ENCODE measurements around the gene NMB. TPM values are rescaled to one million over a fixed set of nuclear protein-coding genes. Genes with fewer than 3 reads are reported as not detected.

The NMB gene
- total RNA-seq, 3 donors from 2014 or later: 13.8 to 26.9 (median 15.7) TPM

DNA sequence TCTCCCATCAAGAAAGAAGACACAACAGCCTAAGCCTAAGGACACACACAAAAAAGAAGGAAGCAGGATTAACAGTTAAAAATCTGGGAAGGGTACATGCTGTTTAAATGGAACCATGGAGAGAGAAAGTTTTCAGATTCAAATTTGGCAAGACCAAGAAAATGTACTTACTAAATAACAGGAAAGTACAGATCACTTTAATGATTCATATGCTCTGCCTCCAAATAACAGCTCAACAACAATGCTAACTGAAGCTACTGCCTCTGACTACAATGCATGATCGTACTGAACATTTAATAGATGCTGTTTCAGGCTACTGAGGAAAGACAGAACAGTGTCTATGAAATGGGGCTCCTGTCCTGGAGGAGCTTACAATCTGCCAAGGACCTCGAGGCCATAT, 8.4 kb upstream of the NMB start:
- H3K9me3 ChIP-seq: no peaks in the 10 kb centered on the region
- no peak for DNase-seq (ENCODE audit: low spot score in 2 of 2)
- H3K4me1 ChIP-seq: peaks cover 0 to 4% of the 10 kb centered on the region in 2 donors
- H3K36me3 ChIP-seq: no peaks in the 10 kb centered on the region
- no peaks in the 10 kb centered on the region for H3K27me3 ChIP-seq
- intact Hi-C loops (cut with DNase I; ENCODE audit: low total_unique reads): no loop called here
- TF ChIP-seq POLR2AphosphoS5 (IDR thresholded peaks at IDR 0.05) (no peak), POLR2A (IDR thresholded peaks at IDR 0.05) (no peak)
- TF ChIP-seq, protein P1, sequence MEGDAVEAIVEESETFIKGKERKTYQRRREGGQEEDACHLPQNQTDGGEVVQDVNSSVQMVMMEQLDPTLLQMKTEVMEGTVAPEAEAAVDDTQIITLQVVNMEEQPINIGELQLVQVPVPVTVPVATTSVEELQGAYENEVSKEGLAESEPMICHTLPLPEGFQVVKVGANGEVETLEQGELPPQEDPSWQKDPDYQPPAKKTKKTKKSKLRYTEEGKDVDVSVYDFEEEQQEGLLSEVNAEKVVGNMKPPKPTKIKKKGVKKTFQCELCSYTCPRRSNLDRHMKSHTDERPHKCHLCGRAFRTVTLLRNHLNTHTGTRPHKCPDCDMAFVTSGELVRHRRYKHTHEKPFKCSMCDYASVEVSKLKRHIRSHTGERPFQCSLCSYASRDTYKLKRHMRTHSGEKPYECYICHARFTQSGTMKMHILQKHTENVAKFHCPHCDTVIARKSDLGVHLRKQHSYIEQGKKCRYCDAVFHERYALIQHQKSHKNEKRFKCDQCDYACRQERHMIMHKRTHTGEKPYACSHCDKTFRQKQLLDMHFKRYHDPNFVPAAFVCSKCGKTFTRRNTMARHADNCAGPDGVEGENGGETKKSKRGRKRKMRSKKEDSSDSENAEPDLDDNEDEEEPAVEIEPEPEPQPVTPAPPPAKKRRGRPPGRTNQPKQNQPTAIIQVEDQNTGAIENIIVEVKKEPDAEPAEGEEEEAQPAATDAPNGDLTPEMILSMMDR (IDR thresholded peaks at IDR 0.05): no peak
- no peak overlapping the region for H3K27ac ChIP-seq
- no peak overlapping the region for H3K4me3 ChIP-seq

DNA sequence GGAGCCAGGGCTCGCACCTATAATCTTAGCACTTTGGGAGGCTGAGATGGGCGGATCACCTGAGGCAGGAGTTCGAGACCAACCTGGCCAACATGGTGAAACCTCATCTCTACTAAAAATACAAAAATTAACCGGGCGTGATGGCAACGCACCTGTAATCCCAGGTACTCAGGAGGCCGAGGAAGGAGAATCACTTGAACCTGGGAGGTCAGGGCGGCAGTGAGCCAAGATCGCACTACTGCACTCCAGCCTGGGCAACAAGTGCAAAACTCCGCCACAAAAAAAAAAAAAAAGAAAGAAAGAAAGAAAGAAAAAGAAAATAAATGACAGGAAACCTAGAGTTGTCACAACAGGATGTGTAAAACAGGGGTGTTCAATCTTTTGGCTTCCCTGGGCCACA, 3.0 kb upstream of the NMB start:
- H3K27ac ChIP-seq: no peak overlapping the region
- no peaks in the 10 kb centered on the region for H3K9me3 ChIP-seq
- intact Hi-C loops (cut with DNase I; ENCODE audit: low total_unique reads): no loop called here
- TF ChIP-seq POLR2AphosphoS5 (IDR thresholded peaks at IDR 0.05): no peak
- TF ChIP-seq, protein P1 (IDR thresholded peaks at IDR 0.05): no peak
- TF ChIP-seq POLR2A (IDR thresholded peaks at IDR 0.05): no peak
- H3K4me3 ChIP-seq: no peak overlapping the region
- no peak for DNase-seq (ENCODE audit: low spot score in 2 of 2)
- no peaks in the 10 kb centered on the region for H3K27me3 ChIP-seq
- H3K36me3 ChIP-seq: no peaks in the 10 kb centered on the region
- no peaks in the 10 kb centered on the region for H3K4me1 ChIP-seq

DNA sequence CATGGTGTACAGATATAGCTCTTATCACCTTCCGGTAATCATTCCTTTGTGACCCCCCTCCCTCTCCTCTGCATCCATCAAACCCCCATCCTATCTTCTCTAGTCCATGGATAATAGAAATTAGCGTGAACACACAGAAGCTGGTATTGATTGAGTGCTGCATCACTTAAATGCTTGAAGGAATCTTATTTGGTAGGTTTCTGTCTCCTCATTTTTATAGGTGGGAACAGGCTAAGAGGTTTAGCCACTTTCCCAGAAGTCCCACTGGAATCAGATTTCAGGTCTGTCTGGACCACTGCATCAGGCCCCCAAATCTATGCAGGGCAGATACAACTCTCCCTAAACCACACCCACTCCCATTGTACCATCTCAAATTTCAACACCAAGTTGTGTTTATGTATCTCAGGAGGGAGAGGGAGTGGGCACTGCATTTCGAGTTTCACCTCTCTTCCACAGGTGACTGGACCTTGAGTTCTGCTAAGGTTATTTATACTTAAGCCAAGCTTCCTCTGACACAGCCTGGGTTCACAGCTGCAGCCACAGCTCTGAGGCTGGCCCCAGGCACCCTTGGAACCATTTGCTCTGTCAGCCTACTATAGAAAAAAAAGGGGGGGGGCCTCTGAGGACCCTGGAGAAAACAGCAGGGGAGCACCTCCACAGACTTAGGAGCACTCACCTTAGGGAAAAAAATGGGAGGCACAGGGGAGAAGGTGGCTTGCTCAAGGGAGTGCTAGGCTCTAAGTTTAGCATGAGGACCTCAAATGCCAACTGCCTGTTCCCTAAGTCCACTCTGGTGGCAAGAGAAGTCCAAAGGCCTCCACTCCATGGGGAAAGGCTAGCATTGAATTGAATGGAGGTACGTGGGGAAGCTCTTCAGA, 2.1 kb upstream of the NMB start:
- intact Hi-C loops (cut with DNase I; ENCODE audit: low total_unique reads): no loop called here
- H3K27ac ChIP-seq: no peak overlapping the region
- no peaks in the 10 kb centered on the region for H3K27me3 ChIP-seq
- peaks cover 0 to 2% of the 10 kb centered on the region in 2 donors for H3K4me1 ChIP-seq
- H3K36me3 ChIP-seq: no peaks in the 10 kb centered on the region
- TF ChIP-seq POLR2A (IDR thresholded peaks at IDR 0.05) (no peak), POLR2AphosphoS5 (IDR thresholded peaks at IDR 0.05) (no peak)
- TF ChIP-seq, protein P1 (IDR thresholded peaks at IDR 0.05): no peak
- DNase-seq (ENCODE audit: low spot score in 2 of 2): no peak
- no peaks in the 10 kb centered on the region for H3K9me3 ChIP-seq
- no peak overlapping the region for H3K4me3 ChIP-seq

DNA sequence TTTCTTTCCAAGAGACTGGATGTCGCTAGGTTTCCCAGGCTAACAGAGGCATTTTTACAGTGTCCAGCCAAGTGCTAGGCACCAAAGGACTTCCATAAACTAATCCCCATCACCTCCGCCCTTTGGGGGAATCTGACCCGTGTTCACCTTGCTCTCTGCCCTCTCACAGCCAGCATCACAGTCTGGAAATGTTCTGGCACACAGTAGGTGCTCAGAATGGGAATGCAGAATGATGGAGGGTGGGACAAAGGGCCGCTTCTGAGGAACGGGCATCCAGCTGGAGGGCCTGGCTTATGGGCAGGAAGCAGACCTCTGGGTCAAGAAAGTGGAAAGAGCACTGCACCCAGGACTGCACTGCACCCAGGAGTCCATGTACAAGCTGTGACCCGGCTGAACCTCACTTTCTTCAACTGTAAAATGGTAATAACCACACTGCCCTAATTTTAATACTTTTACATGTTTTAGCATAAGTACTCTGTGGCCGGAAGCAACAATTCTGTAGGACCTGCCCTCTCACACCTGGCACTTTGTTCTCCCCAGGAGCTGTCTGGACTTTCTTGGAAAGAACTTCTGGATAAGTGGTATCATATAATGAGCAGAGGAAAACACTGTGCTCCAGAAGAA, 901 bp upstream of the NMB start:
- no peak for DNase-seq (ENCODE audit: low spot score in 2 of 2)
- Histone ChIP-seq H3K27me3 (no peaks in the 10 kb centered on the region), H3K9me3 (no peaks in the 10 kb centered on the region), H3K27ac (peak overlapping the region in 1 of 2 donors; percentile 87), H3K36me3 (no peaks in the 10 kb centered on the region), H3K4me1 (peaks cover 0 to 5% of the 10 kb centered on the region in 2 donors), H3K4me3 (peak overlapping the region; percentile 64 to 76 (median 73))
- TF ChIP-seq POLR2A (IDR thresholded peaks at IDR 0.05): no peak
- TF ChIP-seq, protein P1 (IDR thresholded peaks at IDR 0.05): no peak
- TF ChIP-seq POLR2AphosphoS5 (IDR thresholded peaks at IDR 0.05): no peak
- intact Hi-C loops (cut with DNase I; ENCODE audit: low total_unique reads): no loop called here

DNA sequence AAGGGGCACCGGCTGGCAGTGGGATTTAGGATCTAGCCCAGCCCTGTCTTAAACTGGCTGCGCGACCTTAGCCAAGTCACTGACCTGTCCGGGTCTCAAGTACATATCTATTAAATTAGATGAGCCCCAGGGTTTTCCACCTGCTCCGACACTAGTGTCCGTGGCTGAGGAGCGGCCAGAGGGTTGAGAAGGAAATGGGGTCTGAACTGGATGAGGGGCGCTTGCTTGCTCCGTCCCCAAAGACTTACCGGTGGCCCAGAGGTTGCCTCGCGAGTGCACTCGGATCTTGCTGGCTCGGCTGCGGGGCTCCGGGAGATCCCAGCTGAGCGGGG, 285 bp downstream of the NMB start:
- H3K4me1 ChIP-seq: peaks cover 4 to 14% of the 10 kb centered on the region in 2 donors
- intact Hi-C loops (cut with DNase I; ENCODE audit: low total_unique reads): no loop called here

More for the DNA sequence above, 285 bp downstream of the NMB start:
- H3K27ac ChIP-seq: peak overlapping the region; percentile 86 to 87
- TF ChIP-seq, protein P1 (IDR thresholded peaks at IDR 0.05): no peak
- no peak for TF ChIP-seq POLR2A (IDR thresholded peaks at IDR 0.05)
- no peak for TF ChIP-seq POLR2AphosphoS5 (IDR thresholded peaks at IDR 0.05)
- no peaks in the 10 kb centered on the region for H3K9me3 ChIP-seq
- H3K4me3 ChIP-seq: peak overlapping the region; percentile 64 to 76 (median 73)
- DNase-seq (ENCODE audit: low spot score in 2 of 2): no peak
- no peaks in the 10 kb centered on the region for H3K27me3 ChIP-seq
- no peaks in the 10 kb centered on the region for H3K36me3 ChIP-seq

Measured in breast epithelium (tissue), 4 donors.